Epithelial cell of esophagus (primary cell): ENCODE results near the gene CRYBA4.

Source experiments
- DNase-seq: peaks from one replicate; pipeline ENCODE4 v3.0.0; 2010; ENCODE audit warnings: low read depth
- H3K4me3 ChIP-seq: 2 replicates; pipeline ENCODE4 v1.5.1; 2011; ENCODE audit warnings: mild to moderate bottlenecking, low read length, control low read depth
- TF ChIP-seq, protein P1 (sequence below): IDR thresholded peaks from 2 replicates; pipeline ENCODE4 v1.5.1; 2011; ENCODE audit warnings: low read depth, mild to moderate bottlenecking, low read length, control low read depth, inconsistent platforms; ENCODE audit not compliant: insufficient read depth; ENCODE audit errors: missing control alignments

CRYBA4 gene

DNA sequence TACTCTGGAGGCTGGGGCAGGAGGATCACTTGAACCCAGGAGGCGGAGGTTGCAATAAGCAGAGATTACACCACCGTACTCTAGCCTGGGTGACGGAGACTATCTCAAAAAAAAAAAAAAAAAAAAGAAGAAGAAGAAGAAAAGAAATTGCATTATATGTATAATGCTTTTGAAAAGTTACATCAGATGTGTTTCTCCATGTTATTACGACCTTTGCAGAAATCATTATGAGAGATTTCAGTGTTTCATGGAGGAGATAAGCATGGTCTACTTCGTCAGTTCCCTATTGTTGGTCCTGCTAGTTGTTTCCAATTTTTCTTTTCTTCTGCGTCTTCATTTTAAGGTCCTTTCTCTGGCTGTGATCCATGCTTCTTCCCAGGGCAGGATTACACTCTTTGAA lies 38.6 kb downstream of the CRYBA4 start:
- TF ChIP-seq, protein P1, sequence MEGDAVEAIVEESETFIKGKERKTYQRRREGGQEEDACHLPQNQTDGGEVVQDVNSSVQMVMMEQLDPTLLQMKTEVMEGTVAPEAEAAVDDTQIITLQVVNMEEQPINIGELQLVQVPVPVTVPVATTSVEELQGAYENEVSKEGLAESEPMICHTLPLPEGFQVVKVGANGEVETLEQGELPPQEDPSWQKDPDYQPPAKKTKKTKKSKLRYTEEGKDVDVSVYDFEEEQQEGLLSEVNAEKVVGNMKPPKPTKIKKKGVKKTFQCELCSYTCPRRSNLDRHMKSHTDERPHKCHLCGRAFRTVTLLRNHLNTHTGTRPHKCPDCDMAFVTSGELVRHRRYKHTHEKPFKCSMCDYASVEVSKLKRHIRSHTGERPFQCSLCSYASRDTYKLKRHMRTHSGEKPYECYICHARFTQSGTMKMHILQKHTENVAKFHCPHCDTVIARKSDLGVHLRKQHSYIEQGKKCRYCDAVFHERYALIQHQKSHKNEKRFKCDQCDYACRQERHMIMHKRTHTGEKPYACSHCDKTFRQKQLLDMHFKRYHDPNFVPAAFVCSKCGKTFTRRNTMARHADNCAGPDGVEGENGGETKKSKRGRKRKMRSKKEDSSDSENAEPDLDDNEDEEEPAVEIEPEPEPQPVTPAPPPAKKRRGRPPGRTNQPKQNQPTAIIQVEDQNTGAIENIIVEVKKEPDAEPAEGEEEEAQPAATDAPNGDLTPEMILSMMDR: no peak
- DNase-seq: no peak
- no peak overlapping the region for H3K4me3 ChIP-seq

DNA sequence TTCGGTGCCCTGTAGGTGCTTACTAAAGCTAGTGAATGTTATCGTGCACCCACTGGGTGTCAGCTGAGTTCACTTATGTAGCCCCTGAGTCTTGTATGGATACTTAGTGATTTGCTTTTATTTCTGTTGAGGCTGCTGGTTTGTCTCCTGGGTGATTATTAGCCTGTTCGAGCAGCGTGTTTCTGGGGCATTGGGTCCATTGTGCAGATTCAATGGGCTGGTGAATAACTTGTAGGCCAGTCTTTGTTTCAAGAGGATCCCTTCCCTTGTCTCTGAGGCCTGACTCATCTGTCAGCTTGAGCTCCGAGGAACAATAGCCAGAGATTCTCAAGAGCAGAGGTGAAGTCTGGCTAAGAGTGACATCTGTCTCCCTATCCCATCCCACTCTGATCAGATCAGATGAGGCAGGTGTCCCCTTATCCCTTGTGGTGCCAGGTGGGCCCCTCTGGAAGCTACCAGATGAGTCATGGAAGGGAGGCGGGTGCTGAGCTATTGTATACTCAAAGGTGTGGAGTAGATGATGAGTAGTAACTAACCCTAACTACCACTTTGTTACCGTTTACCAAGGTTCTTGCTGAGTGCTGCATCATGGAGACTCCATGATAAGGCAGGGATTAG lies 39.3 kb downstream of the CRYBA4 start:
- TF ChIP-seq, protein P1: no peak
- DNase-seq: peak; percentile 65
- H3K4me3 ChIP-seq: no peak overlapping the region

DNA sequence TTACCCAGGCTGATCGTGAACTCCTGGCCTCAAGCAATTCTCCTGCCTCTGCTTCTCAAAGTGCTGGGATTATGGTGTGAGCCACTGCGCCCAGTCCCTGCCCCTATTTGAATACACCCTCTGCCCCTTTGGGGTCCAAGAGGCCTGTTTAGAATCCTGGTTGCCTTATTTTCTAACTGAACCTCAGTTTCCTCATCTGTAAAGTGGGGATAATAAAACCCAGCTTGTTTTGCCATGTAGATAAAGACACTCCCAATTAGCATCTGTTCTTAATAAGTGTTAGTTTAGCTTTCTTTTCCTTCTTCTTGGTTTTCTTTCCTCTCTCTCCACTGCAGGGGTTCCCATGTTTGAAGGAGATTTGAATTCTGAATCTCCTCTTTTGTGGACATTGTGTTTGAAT lies 40.4 kb downstream of the CRYBA4 start:
- H3K4me3 ChIP-seq: no peak overlapping the region
- DNase-seq: no peak
- TF ChIP-seq, protein P1: no peak

DNA sequence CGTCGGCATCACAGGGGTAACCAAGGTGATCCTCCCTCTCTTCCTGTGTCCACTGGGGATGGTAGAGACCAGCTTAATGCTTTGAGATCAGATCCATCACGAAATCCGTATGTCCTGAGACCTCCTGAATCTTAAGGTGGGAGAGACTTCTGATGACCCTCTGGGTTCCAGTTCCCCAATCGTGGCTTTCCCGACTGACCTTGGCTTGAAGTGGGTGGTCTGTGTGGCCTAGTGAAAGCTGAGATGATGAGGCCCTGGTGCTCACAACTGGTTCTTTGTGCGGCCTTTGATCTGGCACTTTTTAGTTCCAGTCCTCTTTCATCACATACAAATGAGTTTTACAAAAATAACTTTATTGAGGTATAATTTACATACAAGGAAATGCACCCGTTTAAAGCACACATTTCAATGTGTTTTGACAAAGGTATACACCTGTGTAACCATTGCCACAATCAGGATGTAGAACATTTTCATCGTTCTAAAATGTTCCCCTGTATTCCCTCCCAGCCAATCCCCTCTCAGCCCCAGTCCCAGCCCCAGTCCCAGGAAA lies 41.7 kb downstream of the CRYBA4 start:
- H3K4me3 ChIP-seq: no peak overlapping the region
- DNase-seq: no peak
- TF ChIP-seq, protein P1: no peak

DNA sequence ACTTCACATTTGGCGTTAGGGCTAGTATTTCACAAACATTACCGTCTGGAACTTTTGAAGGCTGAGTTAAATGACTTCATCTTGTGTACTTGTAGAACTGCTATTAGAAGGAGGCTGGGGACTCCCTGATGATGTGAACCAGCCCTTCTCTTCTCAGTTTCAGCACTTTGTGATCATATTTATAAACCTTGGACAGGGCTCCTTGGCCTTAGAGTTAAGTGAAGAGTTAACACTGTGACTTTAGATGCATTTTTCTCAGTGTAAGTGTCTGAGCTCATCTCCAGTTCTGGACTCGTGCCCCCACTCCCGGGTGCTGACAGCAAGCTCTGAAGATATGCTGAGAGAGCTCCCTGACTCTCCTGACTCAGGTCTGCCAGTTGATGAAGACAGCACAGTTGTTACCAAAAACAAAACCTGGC lies 44.1 kb downstream of the CRYBA4 start:
- no peak for DNase-seq
- TF ChIP-seq, protein P1: no peak
- H3K4me3 ChIP-seq: no peak overlapping the region

DNA sequence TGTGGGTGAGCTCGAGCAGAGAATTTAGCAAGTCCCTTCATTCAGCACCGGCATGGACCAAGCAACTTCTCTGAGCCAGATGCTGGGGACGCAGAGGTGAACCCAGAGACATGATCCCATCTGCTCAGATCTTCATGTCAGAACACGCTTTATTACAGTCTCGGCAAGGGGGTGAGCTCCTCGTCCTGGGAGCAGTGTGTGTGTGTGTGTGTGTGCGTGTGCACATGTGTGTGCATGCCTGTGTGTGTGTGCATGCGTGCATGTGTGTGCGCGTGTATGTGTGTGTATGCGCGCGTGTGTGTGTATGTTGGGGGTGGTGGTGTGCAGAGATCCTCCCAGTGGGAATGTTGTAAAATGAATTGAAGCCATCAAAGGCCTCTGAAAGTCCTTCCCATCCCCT lies 45.4 kb downstream of the CRYBA4 start:
- no peak overlapping the region for H3K4me3 ChIP-seq
- DNase-seq: peak; percentile 53
- TF ChIP-seq, protein P1: no peak

GRCh38 chr22:26669060-26669481 lies 47.3 kb downstream of the CRYBA4 start:
- no peak overlapping the region for H3K4me3 ChIP-seq
- peak; percentile 51 for DNase-seq
- TF ChIP-seq, protein P1: peak; percentile 60
